ENCODE measurements around the gene TCF19. TPM values are rescaled to one million over a fixed set of nuclear protein-coding genes. Genes with fewer than 3 reads are reported as not detected.
"Not testable (repeated sequence)": the region's sequence is repeated elsewhere in the genome, so short reads cannot be mapped to it uniquely, and the experiment has no call there.

Gene TCF19
- total RNA-seq, 2 donors from 2014 or later, result 10.8 to 12.5 TPM

GRCh38 chr6:31186052-31186734 lies 27.8 kb downstream of the TCF19 start:
- H3K27me3 ChIP-seq (ENCODE audit: control insufficient read depth, insufficient read depth, low read length, poor library complexity, severe bottlenecking), result no peaks in the 10 kb centered on the region
- H3K9me3 Mint-ChIP-seq, result no peaks in the 10 kb centered on the region
- no peaks in the 10 kb centered on the region for H3K36me3 Mint-ChIP-seq (ENCODE audit: low read depth)
- no peak overlapping the region for H3K27ac Mint-ChIP-seq
- peaks cover 14% of the 10 kb centered on the region for H3K4me1 Mint-ChIP-seq
- H3K4me3 ChIP-seq (ENCODE audit: low read length), result no peak overlapping the region
- no peak for DNase-seq
- no peaks in the 10 kb centered on the region for H3K9me3 ChIP-seq (ENCODE audit: control insufficient read depth, low read length)
- 93% methylated on average over 10 to 24 of the region's 24 CpGs for WGBS, 2 experiments (ENCODE audit: insufficient coverage in 1 of 2, insufficient read length in 1 of 2)
- no peak overlapping the region for H3K4me3 Mint-ChIP-seq
- no peak overlapping the region for H3K27ac ChIP-seq (ENCODE audit: low read depth, low read length)
- H3K9ac ChIP-seq (ENCODE audit: extremely low read depth, low read length, poor library complexity, severe bottlenecking), result no peak overlapping the region
- H3K36me3 ChIP-seq (ENCODE audit: control insufficient read depth, insufficient read depth, low read length), result no peaks in the 10 kb centered on the region
- H3K27me3 Mint-ChIP-seq (ENCODE audit: insufficient read depth), result no peaks in the 10 kb centered on the region
- no peaks in the 10 kb centered on the region for H3K4me1 ChIP-seq (ENCODE audit: control insufficient read depth, insufficient read depth, low read length)
- TF ChIP-seq, protein P1, sequence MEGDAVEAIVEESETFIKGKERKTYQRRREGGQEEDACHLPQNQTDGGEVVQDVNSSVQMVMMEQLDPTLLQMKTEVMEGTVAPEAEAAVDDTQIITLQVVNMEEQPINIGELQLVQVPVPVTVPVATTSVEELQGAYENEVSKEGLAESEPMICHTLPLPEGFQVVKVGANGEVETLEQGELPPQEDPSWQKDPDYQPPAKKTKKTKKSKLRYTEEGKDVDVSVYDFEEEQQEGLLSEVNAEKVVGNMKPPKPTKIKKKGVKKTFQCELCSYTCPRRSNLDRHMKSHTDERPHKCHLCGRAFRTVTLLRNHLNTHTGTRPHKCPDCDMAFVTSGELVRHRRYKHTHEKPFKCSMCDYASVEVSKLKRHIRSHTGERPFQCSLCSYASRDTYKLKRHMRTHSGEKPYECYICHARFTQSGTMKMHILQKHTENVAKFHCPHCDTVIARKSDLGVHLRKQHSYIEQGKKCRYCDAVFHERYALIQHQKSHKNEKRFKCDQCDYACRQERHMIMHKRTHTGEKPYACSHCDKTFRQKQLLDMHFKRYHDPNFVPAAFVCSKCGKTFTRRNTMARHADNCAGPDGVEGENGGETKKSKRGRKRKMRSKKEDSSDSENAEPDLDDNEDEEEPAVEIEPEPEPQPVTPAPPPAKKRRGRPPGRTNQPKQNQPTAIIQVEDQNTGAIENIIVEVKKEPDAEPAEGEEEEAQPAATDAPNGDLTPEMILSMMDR (conservative IDR thresholded peaks at IDR 0.05), result no peak

- Mint-ChIP-seq H3K36me3 (ENCODE audit: low read depth) (no peaks in the 10 kb centered on the region), H3K27ac (no peak overlapping the region), H3K9me3 (peaks cover 2% of the 10 kb centered on the region), H3K4me3 (no peak overlapping the region), H3K4me1 (peaks cover 14% of the 10 kb centered on the region), H3K27me3 (ENCODE audit: insufficient read depth) (no peaks in the 10 kb centered on the region)
- WGBS, 2 experiments (ENCODE audit: insufficient coverage in 1 of 2, insufficient read length in 1 of 2), result 93 to 94% methylated on average over 2 to 5 of the region's 5 CpGs
- H3K9me3 ChIP-seq (ENCODE audit: control insufficient read depth, low read length), result no peaks in the 10 kb centered on the region
- no peak overlapping the region for H3K27ac ChIP-seq (ENCODE audit: low read depth, low read length)
- no peaks in the 10 kb centered on the region for H3K27me3 ChIP-seq (ENCODE audit: control insufficient read depth, insufficient read depth, low read length, poor library complexity, severe bottlenecking)
- no peak overlapping the region for H3K4me3 ChIP-seq (ENCODE audit: low read length)
- DNase-seq, result no peak
- H3K4me1 ChIP-seq (ENCODE audit: control insufficient read depth, insufficient read depth, low read length), result no peaks in the 10 kb centered on the region
- no peak overlapping the region for H3K9ac ChIP-seq (ENCODE audit: extremely low read depth, low read length, poor library complexity, severe bottlenecking)
- TF ChIP-seq, protein P1 (conservative IDR thresholded peaks at IDR 0.05), result no peak
- no peaks in the 10 kb centered on the region for H3K36me3 ChIP-seq (ENCODE audit: control insufficient read depth, insufficient read depth, low read length)
Measured at GRCh38 chr6:31187780-31188194, 29.4 kb downstream of the TCF19 start.

DNA sequence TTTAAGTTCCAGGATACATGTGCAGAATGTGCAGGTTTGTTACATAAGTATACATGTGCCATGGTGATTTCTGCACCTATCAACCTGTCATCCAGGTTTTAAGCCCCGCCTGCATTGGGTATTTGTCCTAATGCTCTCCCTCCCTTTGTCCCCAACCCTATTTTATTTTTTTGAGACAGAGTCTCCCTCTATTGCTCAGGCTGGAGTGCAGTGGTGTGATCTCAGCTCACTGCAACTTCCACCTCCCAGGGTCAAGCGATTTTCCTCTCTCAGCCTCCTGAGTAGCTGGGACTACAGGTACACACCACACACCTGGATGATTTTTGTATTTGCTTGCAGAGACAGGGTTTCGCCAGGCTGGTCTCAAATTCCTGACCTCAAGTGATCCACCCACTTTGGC lies 30.8 kb downstream of the TCF19 start:
- 59 to 77% methylated on average over 2 to 3 of the region's 3 CpGs for WGBS, 2 experiments (ENCODE audit: insufficient coverage in 1 of 2, insufficient read length in 1 of 2)
- H3K27me3 Mint-ChIP-seq (ENCODE audit: insufficient read depth); H3K4me1 ChIP-seq (ENCODE audit: control insufficient read depth, insufficient read depth, low read length); H3K4me1 Mint-ChIP-seq; H3K9me3 Mint-ChIP-seq; H3K9me3 ChIP-seq (ENCODE audit: control insufficient read depth, low read length); H3K36me3 Mint-ChIP-seq (ENCODE audit: low read depth); H3K27me3 ChIP-seq (ENCODE audit: control insufficient read depth, insufficient read depth, low read length, poor library complexity, severe bottlenecking); H3K27ac Mint-ChIP-seq; H3K9ac ChIP-seq (ENCODE audit: extremely low read depth, low read length, poor library complexity, severe bottlenecking); H3K4me3 ChIP-seq (ENCODE audit: low read length); H3K36me3 ChIP-seq (ENCODE audit: control insufficient read depth, insufficient read depth, low read length); H3K27ac ChIP-seq (ENCODE audit: low read depth, low read length); H3K4me3 Mint-ChIP-seq: not testable (repeated sequence)
- peak; percentile 59 for DNase-seq

- TF ChIP-seq, protein P1 (conservative IDR thresholded peaks at IDR 0.05), result no peak
- Histone ChIP-seq H3K27me3 (ENCODE audit: control insufficient read depth, insufficient read depth, low read length, poor library complexity, severe bottlenecking) (no peaks in the 10 kb centered on the region), H3K27ac (ENCODE audit: low read depth, low read length) (no peak overlapping the region), H3K36me3 (ENCODE audit: control insufficient read depth, insufficient read depth, low read length) (no peaks in the 10 kb centered on the region), H3K4me3 (ENCODE audit: low read length) (no peak overlapping the region), H3K9me3 (ENCODE audit: control insufficient read depth, low read length) (no peaks in the 10 kb centered on the region), H3K9ac (ENCODE audit: extremely low read depth, low read length, poor library complexity, severe bottlenecking) (no peak overlapping the region), H3K4me1 (ENCODE audit: control insufficient read depth, insufficient read depth, low read length) (no peaks in the 10 kb centered on the region)
- Mint-ChIP-seq H3K4me3 (no peak overlapping the region), H3K4me1 (peaks cover 4% of the 10 kb centered on the region), H3K36me3 (ENCODE audit: low read depth) (no peaks in the 10 kb centered on the region), H3K9me3 (peaks cover 5% of the 10 kb centered on the region), H3K27ac (no peak overlapping the region), H3K27me3 (ENCODE audit: insufficient read depth) (no peaks in the 10 kb centered on the region)
- WGBS, 2 experiments (ENCODE audit: insufficient coverage in 1 of 2, insufficient read length in 1 of 2), result 88% methylated on average over 4 of the region's 4 CpGs
- no peak for DNase-seq
Measured at GRCh38 chr6:31190488-31190887, 32.1 kb downstream of the TCF19 start.
